Uterus (tissue), 4 donors: ENCODE data around the gene PCLO. TPM values are rescaled to one million over a fixed set of nuclear protein-coding genes. Genes with fewer than 3 reads are reported as not detected.

ENCODE experiments used
- DNase-seq, 2 donors: peaks; one replicate each; pipeline ENCODE4 v3.0.0-alpha.2; 2019 to 2020
- H3K27ac ChIP-seq, 2 donors: fragments of 200-600 bp; sonication (generic); 1 replicate in 1 of 2; 2 replicates in 1 of 2; pipeline ENCODE4 v1.5.1; 2016 to 2018
- H3K27me3 ChIP-seq, 2 donors: fragments of 200-600 bp; sonication (generic); one replicate each; pipeline ENCODE4 v1.5.1; 2018 to 2019; ENCODE audit warnings: control low read depth in 1 of 2
- H3K36me3 ChIP-seq, 2 donors: fragments of 200-600 bp; sonication (generic); one replicate each; pipeline ENCODE4 v1.5.1; 2019; ENCODE audit warnings: control low read depth in 1 of 2
- H3K4me1 ChIP-seq, 2 donors: fragments of 200-600 bp; sonication (generic); one replicate each; pipeline ENCODE4 v1.5.1; 2018 to 2019; ENCODE audit warnings: control low read depth in 1 of 2
- H3K4me3 ChIP-seq, 2 donors: fragments of 200-600 bp; sonication (generic); 1 replicate in 1 of 2; 2 replicates in 1 of 2; pipeline ENCODE4 v1.5.1; 2018 to 2019; ENCODE audit warnings: mild to moderate bottlenecking in 1 of 2
- H3K9me3 ChIP-seq, 2 donors: fragments of 200-600 bp; sonication (generic); one replicate each; pipeline ENCODE4 v1.5.1; 2019; ENCODE audit warnings: control low read depth in 1 of 2
- POLR2A ChIP-seq, 2 donors: fragments of 450-650 bp; IDR thresholded peaks; one replicate each; pipeline ENCODE4 v1.6.1; 2016; ENCODE audit warnings: antibody characterized with exemption in 2 of 2, mild to moderate bottlenecking in 1 of 2, moderate library complexity in 1 of 2
- intact Hi-C: fragments of 100-400 bp; cut with DNase I; formaldehyde crosslinking; loops from one replicate; pipeline ENCODE4 v1.15.1; 2023; ENCODE audit warnings: low total_unique reads
- total RNA-seq, 4 donors: library from RNA; depleted of rRNA in 3 of 4; stranded (reverse); fragments of >200 nt in 3 of 4; gene quantifications; one replicate each; pipeline versions ENCODE4 v1.1.0 to v1.2.4, GENCODE V29; 2014 to 2023
- TF ChIP-seq, protein P1 (sequence below), 4 experiments: fragments of 200-600 bp in 2 of 4; fragments of 450-650 bp in 2 of 4; sonication (generic) in 2 of 4; IDR thresholded peaks; one replicate each; pipeline ENCODE4 v1.5.1; 2016 to 2019; ENCODE audit warnings: antibody characterized with exemption in 4 of 4, mild to moderate bottlenecking in 2 of 4, moderate library complexity in 1 of 4
- donor health status: DM: yes; HTN: yes; CAD: no.

The PCLO gene
- total RNA-seq, 4 donors from 2014 or later, result 0.26 to 4.4 (median 1.4) TPM

DNA sequence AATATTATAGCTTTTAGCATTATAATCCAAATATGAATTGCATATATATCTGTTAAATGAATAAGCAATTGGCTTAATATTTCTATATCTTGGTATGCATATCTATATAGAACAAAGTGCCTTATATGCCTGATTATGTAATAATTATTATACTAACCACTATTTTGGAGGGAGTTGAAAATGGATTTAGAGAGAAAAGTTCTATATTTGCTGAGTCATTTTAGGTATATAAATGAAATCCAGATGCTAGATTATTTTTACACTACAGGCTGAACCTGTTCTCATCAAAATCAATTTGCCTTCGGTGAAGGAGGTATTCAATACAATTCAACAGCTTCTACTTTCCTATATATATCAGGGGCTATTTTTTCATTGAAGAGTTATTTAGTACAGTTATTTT, 276.4 kb downstream of the PCLO start:
- H3K4me1 ChIP-seq, result no peaks in the 10 kb centered on the region
- no peak overlapping the region for H3K4me3 ChIP-seq
- no peaks in the 10 kb centered on the region for H3K36me3 ChIP-seq
- TF ChIP-seq POLR2A (IDR thresholded peaks at IDR 0.05), result no peak
- TF ChIP-seq, protein P1, sequence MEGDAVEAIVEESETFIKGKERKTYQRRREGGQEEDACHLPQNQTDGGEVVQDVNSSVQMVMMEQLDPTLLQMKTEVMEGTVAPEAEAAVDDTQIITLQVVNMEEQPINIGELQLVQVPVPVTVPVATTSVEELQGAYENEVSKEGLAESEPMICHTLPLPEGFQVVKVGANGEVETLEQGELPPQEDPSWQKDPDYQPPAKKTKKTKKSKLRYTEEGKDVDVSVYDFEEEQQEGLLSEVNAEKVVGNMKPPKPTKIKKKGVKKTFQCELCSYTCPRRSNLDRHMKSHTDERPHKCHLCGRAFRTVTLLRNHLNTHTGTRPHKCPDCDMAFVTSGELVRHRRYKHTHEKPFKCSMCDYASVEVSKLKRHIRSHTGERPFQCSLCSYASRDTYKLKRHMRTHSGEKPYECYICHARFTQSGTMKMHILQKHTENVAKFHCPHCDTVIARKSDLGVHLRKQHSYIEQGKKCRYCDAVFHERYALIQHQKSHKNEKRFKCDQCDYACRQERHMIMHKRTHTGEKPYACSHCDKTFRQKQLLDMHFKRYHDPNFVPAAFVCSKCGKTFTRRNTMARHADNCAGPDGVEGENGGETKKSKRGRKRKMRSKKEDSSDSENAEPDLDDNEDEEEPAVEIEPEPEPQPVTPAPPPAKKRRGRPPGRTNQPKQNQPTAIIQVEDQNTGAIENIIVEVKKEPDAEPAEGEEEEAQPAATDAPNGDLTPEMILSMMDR (IDR thresholded peaks at IDR 0.05), result no peak
- no peak for DNase-seq
- H3K9me3 ChIP-seq, result no peaks in the 10 kb centered on the region
- intact Hi-C loops, result no loop called here
- H3K27me3 ChIP-seq, result no peaks in the 10 kb centered on the region
- no peak overlapping the region for H3K27ac ChIP-seq

DNA sequence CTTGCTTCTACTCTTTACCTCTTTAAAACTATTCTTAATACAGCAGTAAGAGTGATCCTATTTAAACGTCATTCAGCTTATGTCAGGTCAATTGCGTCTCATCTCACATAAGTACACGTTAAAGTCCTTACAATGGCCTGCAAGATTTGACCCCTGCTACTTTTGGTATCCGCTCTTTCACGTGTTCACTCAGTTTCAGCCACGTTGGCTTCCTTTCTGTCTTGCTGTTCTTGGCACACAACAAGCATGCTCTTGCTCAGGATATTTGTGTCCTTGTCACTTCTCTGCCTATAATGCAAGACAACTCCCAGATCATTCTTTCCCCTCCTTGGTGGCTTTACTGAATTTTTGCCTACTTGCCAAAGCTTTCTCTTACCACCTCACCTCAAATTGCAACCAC, 296.8 kb downstream of the PCLO start:
- H3K4me3 ChIP-seq, result no peak overlapping the region
- intact Hi-C loops, result no loop called here
- no peaks in the 10 kb centered on the region for H3K9me3 ChIP-seq
- H3K27me3 ChIP-seq, result no peaks in the 10 kb centered on the region
- no peaks in the 10 kb centered on the region for H3K36me3 ChIP-seq
- no peak overlapping the region for H3K27ac ChIP-seq
- DNase-seq, result no peak
- TF ChIP-seq POLR2A (IDR thresholded peaks at IDR 0.05), result no peak
- TF ChIP-seq, protein P1 (IDR thresholded peaks at IDR 0.05), result no peak
- H3K4me1 ChIP-seq, result no peaks in the 10 kb centered on the region

DNA sequence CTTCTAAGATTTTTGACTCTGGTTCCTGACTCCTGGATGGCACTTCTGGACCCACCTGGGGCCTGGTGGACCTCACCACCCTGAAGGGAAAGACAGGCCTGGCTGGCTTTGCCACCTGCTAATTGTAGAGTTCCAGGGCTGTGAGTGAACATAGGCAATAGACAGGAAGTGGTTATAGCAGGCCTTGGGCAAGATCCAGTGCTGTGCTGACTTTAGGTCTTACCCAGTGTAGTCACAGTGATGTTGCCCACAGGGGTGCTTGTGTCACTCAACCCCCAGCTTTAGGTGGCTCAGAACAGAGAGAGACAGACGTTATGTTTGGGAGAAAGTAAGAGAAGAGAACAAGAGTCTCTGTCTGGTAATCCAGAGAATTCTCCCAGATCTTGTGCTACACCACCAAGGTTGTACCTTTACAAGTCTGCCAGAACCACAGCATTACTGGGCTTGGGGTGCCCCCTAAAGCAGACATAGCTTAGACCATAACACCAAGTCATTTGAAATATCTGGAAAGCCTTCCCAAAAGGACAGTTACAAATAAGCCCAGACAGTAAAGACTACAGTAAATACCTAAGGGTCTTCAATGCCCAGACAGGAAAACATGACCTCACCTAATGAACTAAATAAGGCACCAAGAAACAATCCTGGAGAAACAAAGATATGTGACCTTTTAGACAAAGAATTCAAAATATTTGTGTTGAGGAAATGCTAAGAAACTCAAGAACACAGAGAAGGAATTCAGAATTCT, 303.4 kb downstream of the PCLO start:
- Histone ChIP-seq H3K9me3 (peaks cover 0 to 2% of the 10 kb centered on the region in 2 donors), H3K27ac (no peak overlapping the region), H3K36me3 (no peaks in the 10 kb centered on the region), H3K4me1 (no peaks in the 10 kb centered on the region), H3K4me3 (no peak overlapping the region), H3K27me3 (no peaks in the 10 kb centered on the region)
- TF ChIP-seq POLR2A (IDR thresholded peaks at IDR 0.05), result no peak
- TF ChIP-seq, protein P1 (IDR thresholded peaks at IDR 0.05), result no peak
- intact Hi-C loops, result no loop called here
- DNase-seq, result no peak

DNA sequence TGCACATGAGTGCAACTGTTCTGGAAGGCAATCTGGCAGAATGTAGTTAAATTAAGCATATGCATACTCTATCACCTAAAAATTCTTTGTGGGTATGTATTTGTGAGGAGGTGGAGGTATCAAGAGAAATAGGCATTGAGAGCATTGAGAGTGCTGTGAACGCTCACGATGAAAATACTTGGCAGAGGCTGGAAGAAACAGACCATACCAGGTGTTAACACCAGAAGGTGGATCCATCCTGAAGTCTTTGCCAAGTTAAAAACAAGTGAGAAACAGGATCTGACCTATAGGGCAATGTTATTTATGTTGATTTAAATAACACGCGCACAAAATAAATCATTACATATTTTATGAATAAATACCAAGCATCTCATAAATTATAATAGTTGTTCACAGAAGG, 311.6 kb downstream of the PCLO start:
- Histone ChIP-seq H3K4me3 (no peak overlapping the region), H3K27ac (no peak overlapping the region), H3K27me3 (no peaks in the 10 kb centered on the region), H3K4me1 (no peaks in the 10 kb centered on the region), H3K9me3 (no peaks in the 10 kb centered on the region), H3K36me3 (no peaks in the 10 kb centered on the region)
- intact Hi-C loops, result no loop called here
- TF ChIP-seq, protein P1 (IDR thresholded peaks at IDR 0.05), result no peak
- no peak for TF ChIP-seq POLR2A (IDR thresholded peaks at IDR 0.05)
- DNase-seq, result no peak

DNA sequence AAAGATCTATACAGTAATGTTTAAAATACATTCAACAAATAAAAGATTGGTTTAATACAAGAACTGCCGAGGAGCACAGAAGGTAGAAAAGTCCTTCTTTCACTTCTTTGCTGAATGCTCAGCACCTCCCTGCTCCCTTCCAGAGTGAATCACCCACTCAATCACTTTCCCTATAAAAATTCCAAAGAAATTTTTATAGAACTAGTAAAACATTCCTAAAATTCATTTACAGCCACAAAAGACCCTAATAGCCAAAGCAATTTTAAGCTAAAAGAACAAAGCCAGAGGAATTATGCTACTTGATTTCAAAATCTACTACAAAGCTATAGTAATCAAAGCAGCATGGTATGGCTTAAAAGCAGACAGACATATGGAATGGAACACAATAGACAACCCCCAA, 320.9 kb downstream of the PCLO start:
- TF ChIP-seq, protein P1 (IDR thresholded peaks at IDR 0.05), result no peak
- no peak for TF ChIP-seq POLR2A (IDR thresholded peaks at IDR 0.05)
- no peaks in the 10 kb centered on the region for H3K4me1 ChIP-seq
- H3K36me3 ChIP-seq, result no peaks in the 10 kb centered on the region
- no peaks in the 10 kb centered on the region for H3K27me3 ChIP-seq
- no peak overlapping the region for H3K4me3 ChIP-seq
- no peak overlapping the region for H3K27ac ChIP-seq
- intact Hi-C loops, result no loop called here
- DNase-seq, result no peak
- H3K9me3 ChIP-seq, result no peaks in the 10 kb centered on the region
